T-helper 9 cell (primary cell): ENCODE data around the gene SOCS4.
A peak's percentile ranks its signal among the peaks of the same experiment; 100 is the strongest.
"Not testable (repeated sequence)": the region's sequence is repeated elsewhere in the genome, so short reads cannot be mapped to it uniquely, and the experiment has no call there.

Source experiments
- DNase-seq: peaks from one replicate; pipeline ENCODE4 v3.0.0-alpha.2; 2020
- total RNA-seq, 2 donors: gene quantifications; one replicate each; lab custom pipeline; 2026; lab: John Stamatoyannopoulos, UW

The SOCS4 gene, protein sequence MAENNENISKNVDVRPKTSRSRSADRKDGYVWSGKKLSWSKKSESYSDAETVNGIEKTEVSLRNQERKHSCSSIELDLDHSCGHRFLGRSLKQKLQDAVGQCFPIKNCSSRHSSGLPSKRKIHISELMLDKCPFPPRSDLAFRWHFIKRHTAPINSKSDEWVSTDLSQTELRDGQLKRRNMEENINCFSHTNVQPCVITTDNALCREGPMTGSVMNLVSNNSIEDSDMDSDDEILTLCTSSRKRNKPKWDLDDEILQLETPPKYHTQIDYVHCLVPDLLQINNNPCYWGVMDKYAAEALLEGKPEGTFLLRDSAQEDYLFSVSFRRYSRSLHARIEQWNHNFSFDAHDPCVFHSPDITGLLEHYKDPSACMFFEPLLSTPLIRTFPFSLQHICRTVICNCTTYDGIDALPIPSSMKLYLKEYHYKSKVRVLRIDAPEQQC
- total RNA-seq = 55.3 to 65.9 reads per million in 2 donors

DNA sequence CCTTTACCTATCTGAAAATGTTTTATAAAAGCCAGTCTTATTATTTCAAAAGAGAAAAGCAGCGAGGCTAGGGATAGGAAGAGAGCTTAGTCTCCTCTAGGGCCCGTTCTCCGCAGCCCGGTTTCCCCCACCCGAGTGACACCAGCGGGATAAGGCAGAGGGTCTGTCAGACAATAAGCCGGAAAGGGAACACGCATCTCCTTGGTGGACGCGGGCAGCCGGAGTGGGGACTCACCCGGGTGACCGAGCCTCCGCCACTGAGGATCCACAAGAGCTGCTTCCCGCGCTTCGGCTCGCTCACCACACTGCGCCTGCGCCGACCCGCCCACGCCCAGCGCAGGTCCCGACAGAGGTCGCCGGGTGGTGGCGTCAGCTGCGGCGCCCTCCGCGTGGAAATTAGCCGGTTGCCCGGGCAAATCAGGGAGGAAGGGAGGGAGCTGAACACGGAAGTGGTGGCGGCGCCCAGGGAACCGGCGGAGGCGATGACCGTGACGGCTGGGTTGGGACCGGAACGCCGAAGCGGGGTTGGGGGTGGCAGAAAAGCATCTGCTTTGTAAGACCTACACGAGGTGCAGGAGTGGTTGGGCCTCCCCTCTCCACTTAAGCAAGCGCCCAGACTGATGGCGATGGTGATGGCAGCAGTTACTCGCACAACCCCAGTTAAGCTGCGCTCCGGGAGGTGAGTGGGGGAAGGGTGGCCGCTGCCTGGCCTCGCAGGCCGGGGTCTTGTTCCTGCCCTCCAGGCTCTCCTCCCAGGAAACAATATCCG is at the start of gene SOCS4, which contains the start of gene WDHD1:
SOCS4 (plus strand) TSS at position 444 of the 769 bp plus-strand sequence. CDS start 15,806 bp downstream, outside the sequence.
WDHD1 (minus strand) TSS at position 307 of the 769 bp plus-strand sequence. CDS start 312 bp downstream, outside the sequence.
- peak; percentile 95 for DNase-seq

DNA sequence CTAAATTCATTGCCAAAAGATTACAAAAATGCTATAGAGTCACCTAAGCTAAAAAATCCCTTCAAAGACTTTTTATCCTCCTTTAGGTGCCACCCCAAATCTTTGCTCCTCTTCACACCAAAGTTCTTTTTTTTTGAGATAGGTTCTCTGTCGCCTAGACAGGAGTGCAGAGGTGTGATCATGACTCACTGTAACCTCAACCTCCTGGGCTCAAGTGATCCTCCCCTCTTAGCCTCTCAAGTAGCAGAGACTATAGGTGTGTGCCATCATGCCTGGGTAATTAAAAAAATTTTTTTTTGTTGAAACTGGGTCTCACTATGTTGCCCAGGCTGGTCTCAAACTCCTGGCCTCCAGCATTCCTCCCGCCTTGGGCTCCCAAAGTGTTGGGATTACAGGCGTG is 48.0 kb upstream of the SOCS4 start:
- no peak for DNase-seq

DNA sequence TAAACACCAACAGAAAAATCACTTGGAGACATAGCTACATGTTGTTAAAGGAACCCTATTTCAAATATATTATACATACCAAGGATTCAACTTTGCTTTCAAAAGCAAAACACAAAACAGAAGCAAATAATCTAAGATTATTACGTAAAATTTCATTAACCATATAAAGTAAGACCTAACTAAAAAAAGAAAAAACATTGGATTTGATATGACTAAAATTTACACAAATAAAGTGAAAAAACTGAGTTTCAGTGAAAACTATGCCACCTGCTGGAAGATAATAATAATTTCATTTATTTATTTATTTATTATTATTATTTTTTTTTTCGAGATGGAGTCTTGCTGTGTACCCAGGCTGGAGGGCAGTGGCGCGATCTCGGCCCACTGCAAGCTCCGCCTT is 45.3 kb upstream of the SOCS4 start:
- DNase-seq = no peak

DNA sequence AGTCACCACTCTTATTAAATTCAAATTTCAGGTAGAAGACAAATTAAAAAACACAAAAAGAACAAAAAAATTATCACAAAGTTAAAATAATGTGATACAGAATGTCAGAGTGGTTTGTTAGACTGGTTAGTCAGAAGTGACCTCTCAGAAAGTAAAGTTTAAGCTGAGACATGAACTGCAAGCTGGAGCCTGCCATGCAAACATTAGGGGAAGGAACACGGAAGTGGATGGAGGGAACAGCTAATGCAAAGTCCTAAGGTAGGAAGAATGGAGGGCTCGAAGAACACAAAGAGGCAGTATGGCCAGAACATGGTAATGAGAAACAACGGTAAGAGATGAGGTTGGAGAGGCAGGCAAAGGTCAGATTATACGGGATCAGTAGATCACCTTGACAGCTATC is 41.9 kb upstream of the SOCS4 start:
- DNase-seq = no peak

DNA sequence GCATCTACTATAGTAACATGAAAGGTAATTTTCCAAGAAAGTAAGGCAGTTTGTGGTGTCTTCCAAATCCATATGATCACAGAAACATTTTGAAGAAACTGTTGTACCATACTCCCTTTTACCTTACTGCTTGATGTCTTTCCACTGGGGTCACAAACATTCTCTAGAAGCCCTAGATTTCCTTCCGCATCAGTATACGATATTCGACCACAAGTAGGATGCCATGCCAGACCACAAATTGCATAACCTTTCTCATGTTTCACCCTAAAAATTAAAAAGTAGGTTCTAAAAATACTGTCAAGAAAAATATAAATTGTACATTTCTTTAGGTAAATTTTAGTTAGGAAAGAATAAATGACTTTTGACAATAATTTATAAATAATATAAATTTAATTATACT is 26.7 kb upstream of the SOCS4 start:
- no peak for DNase-seq

DNA sequence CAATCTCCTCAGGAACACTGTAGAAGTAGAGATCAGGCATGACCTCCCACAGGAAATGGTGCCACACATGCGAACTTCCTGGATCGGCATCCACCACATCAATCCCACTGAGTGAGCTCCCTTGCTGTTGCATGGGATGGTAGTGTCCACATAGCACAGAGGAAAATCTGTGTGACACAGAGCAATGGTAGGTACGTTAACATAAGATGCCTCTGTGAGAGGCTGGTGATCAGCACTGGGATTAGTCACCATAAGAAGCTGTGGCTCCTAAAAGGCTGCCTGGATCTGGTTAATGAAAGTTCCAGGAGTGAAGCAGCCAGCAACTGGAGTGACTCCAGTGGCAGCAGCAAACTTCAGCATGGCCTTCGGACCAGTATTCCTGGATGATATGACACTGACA is 22.0 kb upstream of the SOCS4 start:
- no peak for DNase-seq

DNA sequence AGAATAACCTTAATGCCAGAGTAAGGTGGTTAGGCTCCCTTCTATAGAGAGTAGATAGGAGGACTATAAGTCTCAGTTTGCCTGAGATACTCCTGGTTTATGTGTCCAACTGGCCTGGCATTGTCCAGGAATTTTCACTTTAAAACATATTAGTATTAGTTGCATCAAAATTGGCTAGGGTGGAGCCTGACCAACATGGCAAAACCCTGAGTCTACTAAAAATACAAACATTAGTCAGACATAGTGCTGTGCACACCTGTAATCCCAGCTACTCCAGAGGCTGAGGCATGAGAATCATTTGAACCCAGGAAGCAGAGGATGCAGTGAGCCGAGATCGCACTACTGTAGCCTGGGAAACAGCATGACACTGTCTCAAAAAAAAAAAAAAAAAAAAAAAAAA is 12.0 kb upstream of the SOCS4 start:
- no peak for DNase-seq

DNA sequence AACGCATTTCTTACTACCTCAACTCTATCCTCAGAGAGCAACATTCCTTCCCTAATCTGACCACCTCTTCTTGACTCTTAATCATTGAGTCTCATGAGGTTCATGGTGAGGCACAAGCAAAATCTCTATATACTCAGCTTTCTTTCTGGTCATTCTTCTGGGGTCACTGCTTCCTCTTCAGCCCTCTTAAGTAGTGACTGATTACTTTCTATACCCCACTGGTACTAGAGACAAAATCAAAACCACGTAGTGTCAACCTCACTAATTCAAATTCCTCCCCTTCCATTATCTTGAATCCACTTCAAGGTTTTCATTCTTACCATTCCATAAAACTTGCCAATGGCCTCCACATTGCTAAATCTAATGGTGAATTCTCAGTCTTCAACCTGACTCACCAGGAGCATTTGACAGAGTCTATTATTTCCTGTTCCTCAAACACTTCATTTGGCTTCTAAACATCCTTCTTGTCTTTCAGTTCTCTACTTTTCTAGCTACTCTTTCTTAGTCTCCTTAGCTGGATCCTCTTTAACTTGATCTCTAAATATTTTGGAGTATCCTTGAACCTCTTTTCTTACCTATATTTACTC is 7.0 kb upstream of the SOCS4 start:
- DNase-seq = no peak

DNA sequence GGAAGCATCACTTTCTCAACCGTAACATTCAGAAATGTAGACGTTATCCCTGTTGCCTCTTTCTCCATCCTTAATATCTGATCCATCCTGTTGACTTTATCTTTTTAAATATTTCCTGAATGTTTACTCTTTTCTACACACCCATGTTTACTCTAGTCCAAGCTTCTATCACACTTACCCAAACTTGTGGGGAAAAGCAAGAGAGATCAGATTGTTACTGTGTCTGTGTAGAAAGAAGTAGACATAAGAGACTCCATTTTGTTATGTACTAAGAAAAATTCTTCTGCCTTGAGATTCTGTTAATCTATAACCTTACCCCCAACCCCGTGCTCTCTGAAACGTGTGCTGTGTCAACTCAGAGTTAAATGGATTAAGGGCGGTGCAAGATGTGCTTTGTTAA is 2.7 kb upstream of the SOCS4 start:
- DNase-seq = not testable (repeated sequence)

DNA sequence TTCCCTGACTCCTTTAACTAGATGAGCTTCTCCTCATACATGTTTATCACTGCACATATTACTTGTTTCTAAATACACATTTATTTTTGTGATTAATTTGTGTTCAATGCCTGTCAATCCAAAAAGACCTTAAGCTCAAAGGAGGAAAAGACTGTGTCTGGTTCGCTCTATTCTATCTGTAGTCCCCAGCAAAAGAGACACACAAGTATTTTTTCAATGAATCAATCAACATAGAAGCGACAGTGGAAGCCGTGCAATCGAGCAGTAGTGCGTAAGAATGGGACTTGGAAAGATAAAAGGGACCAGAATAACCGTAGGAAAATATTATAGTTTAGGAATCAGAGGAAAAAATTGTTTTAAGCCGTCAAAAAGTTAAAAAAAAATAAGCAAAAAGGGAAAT is 1.1 kb upstream of the SOCS4 start:
- no peak for DNase-seq

DNA sequence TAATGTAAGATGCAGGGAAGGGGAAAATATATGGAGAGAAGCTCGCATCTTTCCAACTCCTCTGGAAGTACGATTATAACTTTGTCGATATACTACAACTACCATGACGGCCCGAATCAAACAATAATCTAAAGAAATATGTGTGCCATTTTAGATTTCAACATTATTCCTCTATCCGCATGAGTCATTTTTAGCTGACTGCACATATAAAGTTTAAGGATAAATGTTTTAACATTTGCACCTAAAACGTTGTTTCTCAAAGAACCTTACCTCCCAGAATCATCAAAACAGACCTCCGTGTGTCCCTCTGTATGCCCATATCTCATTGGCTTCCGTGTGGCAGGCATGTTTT is 619 bp upstream of the SOCS4 start:
- no peak for DNase-seq

DNA sequence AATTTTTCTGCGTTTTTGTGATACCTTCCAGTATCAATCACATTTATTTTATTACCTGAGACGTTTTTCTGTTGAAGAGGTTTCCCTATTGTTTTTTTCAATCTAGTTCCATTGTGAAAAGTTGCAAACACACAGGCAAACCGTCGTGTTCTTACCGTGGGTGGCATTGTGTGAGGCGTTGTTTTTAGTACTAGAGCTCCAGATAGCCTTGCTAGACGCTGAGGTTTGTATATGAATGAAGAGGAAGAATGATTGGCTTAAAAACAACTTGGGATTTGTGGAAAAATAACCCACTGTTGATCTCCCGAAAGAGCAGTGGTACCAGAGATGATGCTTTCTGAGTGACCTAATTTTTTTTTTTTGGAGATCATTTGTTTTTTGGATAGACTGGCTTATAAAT is 1.0 kb downstream of the SOCS4 start:
- DNase-seq = no peak

DNA sequence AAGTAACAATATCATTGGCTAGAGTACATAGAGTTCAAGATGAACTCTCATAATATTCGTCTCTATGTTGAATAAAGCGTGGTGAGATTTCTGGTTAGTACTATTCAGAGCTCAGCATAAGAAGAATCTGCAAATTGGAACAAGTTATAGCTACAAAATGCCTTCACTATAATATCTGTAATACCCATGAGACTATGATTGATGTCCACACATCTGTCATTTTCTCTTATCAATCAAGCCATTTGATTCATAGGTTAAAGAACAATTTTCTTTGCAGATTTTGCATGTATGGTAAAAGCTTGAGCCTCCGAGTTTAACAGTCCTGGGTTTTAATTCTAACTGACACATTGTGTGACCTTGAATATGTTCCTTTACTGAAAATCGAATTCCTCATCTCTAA is 1.4 kb downstream of the SOCS4 start:
- DNase-seq = no peak

DNA sequence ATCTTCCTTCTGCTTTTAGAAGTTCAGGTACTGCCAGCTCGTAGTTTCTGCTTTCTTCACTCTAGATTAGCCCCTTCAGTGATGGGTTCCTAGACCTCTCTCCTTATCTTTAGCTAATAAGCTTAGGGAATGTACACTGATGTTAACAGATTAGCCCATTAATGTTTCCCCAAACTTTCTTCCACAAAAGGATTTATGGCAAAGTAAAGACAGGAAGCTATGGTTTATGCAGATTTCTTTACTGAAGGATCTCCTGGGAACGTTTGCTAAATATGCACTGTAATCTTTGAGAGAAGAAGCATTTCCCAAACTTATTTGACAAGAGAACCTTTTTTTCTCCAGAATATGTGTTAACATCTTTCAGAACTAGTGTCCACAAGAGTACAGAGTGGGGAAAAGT is 4.2 kb downstream of the SOCS4 start:
- DNase-seq = no peak

DNA sequence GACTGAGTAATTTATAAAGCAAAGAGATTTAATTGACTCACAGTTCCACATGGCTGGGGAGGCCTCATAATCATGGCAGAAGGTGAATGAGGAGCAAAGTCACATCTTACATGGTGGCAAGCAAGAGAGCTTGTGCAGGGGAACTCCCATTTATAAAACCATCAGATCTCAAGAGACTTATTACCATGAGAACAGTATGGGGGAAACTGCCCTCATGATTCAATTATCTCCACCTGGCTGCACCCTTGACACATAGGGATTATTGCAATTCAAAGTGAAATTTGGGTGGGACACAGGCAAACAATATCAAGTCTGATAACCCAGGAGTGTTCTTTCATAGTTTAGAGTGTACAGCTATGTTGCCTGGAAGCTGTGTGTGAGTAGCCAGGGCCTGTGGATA is 11.0 kb downstream of the SOCS4 start:
- not testable (repeated sequence) for DNase-seq

DNA sequence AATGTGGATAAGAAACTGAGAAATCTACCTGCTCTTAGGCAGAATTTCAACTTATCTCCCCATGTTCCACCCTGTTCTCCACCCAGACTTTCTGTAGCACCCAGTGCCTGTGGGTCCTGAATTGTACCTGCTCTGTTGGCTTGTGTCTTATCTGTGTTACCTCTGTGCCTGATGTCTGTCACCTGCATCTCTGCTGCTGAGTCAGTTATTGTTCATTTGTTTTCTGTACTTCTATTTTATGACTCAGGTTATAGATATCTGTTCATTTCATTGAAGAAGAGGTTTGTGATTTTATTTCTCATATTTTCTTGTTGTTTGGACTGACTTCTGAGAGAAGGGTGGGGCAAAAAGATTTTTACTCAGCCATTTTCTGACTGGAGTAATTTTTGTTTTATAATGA is 11.7 kb downstream of the SOCS4 start:
- no peak for DNase-seq

DNA sequence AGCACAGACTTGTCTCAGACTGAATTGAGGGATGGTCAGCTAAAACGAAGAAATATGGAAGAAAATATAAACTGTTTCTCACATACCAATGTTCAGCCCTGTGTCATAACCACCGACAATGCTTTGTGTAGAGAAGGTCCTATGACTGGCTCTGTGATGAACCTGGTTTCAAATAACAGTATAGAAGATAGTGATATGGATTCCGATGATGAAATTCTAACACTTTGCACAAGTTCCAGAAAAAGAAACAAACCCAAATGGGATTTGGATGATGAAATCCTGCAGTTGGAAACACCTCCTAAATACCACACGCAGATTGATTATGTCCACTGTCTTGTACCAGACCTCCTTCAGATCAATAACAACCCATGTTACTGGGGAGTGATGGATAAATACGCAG is 16.5 kb downstream of the SOCS4 start:
- no peak for DNase-seq

DNA sequence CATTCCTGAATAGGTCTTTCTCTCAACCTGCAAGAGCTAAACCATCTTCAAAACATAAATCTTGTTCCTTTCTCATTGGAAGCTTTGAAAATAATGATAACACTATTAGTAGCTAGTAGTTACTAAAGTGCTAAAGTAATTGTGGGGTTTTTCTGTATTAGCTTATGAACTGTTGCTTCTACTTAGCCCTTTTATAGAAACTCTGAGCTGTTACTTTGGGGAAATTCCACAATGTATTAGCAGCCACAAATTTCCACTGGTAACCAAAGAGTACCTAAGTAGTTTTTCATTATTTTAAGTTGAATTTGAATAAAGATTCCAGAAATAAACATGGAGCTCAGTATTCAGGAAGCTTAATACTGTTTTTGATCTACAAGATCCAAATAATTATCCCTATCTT is 18.1 kb downstream of the SOCS4 start:
- DNase-seq = no peak

DNA sequence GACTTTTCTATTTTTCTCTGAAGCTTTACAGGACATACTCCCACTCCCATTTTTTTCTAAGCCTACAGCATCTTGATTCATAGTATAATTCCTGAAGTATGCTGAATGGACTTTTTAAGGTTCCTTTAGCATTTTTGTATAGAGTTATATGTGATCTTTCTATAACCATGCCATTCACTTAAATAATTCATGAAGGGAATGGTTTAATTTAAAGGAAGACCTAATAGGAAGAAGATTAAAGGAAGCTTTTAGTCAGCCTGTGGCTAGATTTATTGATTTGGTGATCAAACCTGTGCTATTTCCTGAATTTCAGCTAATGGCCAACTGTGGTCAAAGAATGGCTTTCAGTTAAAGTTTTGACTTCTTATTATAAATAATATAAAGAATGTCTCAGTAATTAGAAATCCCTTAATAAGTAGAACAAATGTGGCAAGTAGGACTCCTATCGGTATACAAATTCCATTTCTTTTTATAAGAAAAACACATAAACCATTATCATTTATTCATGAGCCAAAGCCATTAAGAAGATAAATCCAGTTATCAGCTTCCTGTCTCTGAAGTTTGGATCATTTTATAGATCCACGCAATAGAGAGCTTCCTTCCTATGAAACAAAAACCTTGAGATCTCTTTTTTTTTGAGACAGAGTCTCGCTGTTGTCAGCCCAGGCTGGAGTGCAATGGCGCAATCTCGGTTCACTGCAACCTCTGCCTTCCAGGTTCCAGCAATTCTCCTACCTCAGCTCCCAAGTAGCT is 20.4 kb downstream of the SOCS4 start:
- DNase-seq = no peak

DNA sequence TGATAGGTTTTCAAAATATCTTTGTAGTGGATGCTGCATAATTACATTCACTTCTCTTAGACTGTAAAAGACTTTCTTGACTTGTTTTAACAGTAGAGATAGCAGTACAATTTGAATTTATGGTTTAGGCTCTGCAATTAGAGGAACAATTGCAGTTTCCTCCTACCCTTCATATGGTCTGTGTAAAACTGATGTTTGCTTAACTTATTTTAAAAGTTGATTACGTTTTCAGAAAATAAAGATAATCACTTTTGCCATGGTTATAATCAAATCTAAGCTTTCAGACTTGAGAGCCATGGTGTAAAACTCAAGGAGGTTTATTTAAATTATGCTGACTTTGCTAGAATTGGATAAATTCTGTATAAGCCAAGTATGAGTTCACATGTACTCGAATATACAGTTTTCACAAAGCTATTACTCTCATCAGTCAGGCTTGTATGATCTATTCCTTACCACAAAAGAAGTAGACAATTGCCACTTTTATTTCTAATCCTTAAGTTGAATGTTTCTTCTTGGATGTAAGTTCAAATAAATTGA is 21.9 kb downstream of the SOCS4 start:
- DNase-seq = no peak

DNA sequence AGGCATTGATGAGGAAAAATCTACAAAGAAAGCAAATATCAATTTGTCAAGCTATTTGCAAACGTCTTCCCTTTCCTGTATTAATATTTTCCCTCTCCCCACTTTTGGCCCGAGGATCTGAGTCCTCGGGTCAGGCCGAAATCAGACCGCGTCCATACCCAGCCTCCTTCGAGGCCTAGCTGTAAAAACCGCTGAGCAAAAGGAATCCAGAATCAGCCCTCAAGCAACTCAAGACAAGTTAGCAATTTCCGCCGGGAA is 24.1 kb downstream of the SOCS4 start:
- no peak for DNase-seq

DNA sequence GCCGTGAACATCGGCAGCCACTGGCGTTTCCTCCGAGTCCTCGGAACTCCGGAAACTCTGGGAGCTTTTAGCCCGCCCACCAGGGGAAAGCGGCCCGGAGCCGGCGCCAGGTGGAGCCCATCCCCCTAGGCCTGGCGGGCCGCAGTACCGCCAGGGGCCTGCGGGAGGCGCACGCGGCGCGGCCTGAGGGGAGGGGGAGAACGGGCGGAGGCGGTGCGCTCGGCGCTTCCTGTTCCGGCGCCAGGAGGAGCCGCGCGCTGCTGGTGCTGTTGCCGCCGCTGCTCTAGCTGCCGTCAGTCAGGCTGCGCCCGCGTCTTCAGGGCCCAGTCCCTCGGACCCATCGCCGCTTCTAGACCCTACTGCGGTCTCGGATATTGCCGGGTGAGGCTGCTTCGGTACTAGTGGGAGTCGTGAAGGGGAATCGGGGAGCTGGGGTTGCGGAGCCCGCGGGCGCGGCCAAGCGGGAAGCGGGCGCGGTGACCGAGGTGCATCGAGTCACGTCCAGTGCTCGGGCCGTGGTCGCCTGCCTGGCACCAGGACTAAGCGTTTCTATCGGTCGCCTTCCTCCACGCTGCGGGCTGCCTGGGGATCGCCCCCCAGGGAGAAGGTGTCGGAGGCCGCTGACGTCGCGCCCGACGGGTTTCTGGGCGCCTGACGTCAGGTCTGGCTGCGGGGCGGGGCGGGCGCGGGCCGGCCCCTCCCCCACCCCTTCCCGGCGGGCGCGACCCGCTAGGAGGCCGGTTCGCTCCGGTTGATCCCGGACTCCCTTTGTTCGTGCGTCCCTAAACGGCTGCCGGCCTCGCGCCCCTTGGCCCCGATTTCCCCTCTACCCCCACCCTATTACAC is 24.6 kb downstream of the SOCS4 start, which contains the start of gene MAPK1IP1L:
MAPK1IP1L (plus strand) TSS at position 225 of the 846 bp plus-strand sequence. CDS start 10,037 bp downstream, outside the sequence.
- DNase-seq = peak; percentile 88
